Measurements from ENCODE around the gene RPUSD3. TPM values are rescaled to one million over a fixed set of nuclear protein-coding genes. Genes with fewer than 3 reads are reported as not detected.

Gene RPUSD3
- total RNA-seq, 1 donor from 2014 or later = 36.5 TPM

GRCh38 chr3:9888540-9888939 is 44.7 kb upstream of the RPUSD3 start:
- ATAC-seq = no peak
- no peak for TF ChIP-seq CTCF (IDR thresholded peaks at IDR 0.05)
- H3K9me3 ChIP-seq = no peaks in the 10 kb centered on the region

GRCh38 chr3:9887480-9887879 is 43.7 kb upstream of the RPUSD3 start:
- H3K36me3 ChIP-seq = no peaks in the 10 kb centered on the region

More at GRCh38 chr3:9888540-9888939, 44.7 kb upstream of the RPUSD3 start:
- no peak for DNase-seq
- intact Hi-C loops (cut with DNase I) = no loop called here
- Histone ChIP-seq H3K4me3 (no peak overlapping the region), H3K4me1 (peaks cover 18% of the 10 kb centered on the region), H3K36me3 (peaks cover 10% of the 10 kb centered on the region), H3K27me3 (ENCODE audit: low read depth) (no peaks in the 10 kb centered on the region), H3K27ac (no peak overlapping the region)

GRCh38 chr3:9886328-9886727 is 42.5 kb upstream of the RPUSD3 start:
- Histone ChIP-seq H3K36me3 (no peaks in the 10 kb centered on the region), H3K4me1 (peaks cover 8% of the 10 kb centered on the region), H3K27ac (no peak overlapping the region), H3K9me3 (no peaks in the 10 kb centered on the region), H3K27me3 (ENCODE audit: low read depth) (no peaks in the 10 kb centered on the region), H3K4me3 (no peak overlapping the region)
- intact Hi-C loops (cut with DNase I) = no loop called here
- no peak for DNase-seq
- ATAC-seq = no peak
- TF ChIP-seq CTCF (IDR thresholded peaks at IDR 0.05) = no peak

More at GRCh38 chr3:9887480-9887879, 43.7 kb upstream of the RPUSD3 start:
- no peak for TF ChIP-seq CTCF (IDR thresholded peaks at IDR 0.05)
- no peaks in the 10 kb centered on the region for H3K27me3 ChIP-seq (ENCODE audit: low read depth)
- H3K9me3 ChIP-seq = no peaks in the 10 kb centered on the region
- H3K4me1 ChIP-seq = peaks cover 15% of the 10 kb centered on the region
- intact Hi-C loops (cut with DNase I) = no loop called here
- DNase-seq = no peak
- no peak for ATAC-seq
- H3K27ac ChIP-seq = no peak overlapping the region
- no peak overlapping the region for H3K4me3 ChIP-seq

GRCh38 chr3:9884555-9885165 is 40.9 kb upstream of the RPUSD3 start:
- no peak overlapping the region for H3K27ac ChIP-seq
- H3K4me3 ChIP-seq = no peak overlapping the region
- ATAC-seq = peak in 1 of 2 donors; percentile 48
- no peak for DNase-seq
- intact Hi-C loops (cut with DNase I) = no loop called here
- H3K9me3 ChIP-seq = no peaks in the 10 kb centered on the region
- no peaks in the 10 kb centered on the region for H3K27me3 ChIP-seq (ENCODE audit: low read depth)
- H3K4me1 ChIP-seq = peaks cover under 1% of the 10 kb centered on the region
- TF ChIP-seq CTCF (IDR thresholded peaks at IDR 0.05) = no peak
- no peaks in the 10 kb centered on the region for H3K36me3 ChIP-seq

GRCh38 chr3:9883706-9884554 is 40.1 kb upstream of the RPUSD3 start:
- no peak overlapping the region for H3K27ac ChIP-seq
- no peak for ATAC-seq
- no peak for DNase-seq
- H3K4me3 ChIP-seq = no peak overlapping the region
- no peaks in the 10 kb centered on the region for H3K27me3 ChIP-seq (ENCODE audit: low read depth)
- no peaks in the 10 kb centered on the region for H3K9me3 ChIP-seq
- TF ChIP-seq CTCF (IDR thresholded peaks at IDR 0.05) = no peak
- H3K4me1 ChIP-seq = no peaks in the 10 kb centered on the region
- no peaks in the 10 kb centered on the region for H3K36me3 ChIP-seq
- intact Hi-C loops (cut with DNase I) = no loop called here

All from lower lobe of right lung (tissue), 2 donors.